ENCODE results near the gene MAST4.

MAST4 gene

GRCh38 chr5:66974256-66974655 is 378.1 kb downstream of the MAST4 start:
- no peak for DNase-seq

DNA sequence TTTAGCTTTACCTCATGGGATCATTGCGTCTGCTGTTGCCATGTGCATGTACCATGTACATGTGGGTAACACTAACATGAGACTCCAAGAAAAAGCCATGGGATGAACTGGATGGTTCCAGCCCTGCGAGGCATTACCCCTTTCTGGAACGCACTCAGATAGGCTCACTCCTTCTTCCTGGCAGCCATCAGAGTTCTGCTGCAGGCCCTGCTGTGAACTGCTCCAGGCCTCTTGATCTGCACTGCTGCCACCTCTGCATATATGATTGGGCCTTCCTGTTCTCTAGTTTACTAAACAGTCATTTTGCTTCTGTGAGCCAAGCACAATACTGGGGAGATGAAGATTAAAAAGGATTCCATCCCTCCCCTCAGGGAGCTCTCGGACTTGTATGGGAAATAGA is 379.9 kb downstream of the MAST4 start:
- no peak for DNase-seq

DNA sequence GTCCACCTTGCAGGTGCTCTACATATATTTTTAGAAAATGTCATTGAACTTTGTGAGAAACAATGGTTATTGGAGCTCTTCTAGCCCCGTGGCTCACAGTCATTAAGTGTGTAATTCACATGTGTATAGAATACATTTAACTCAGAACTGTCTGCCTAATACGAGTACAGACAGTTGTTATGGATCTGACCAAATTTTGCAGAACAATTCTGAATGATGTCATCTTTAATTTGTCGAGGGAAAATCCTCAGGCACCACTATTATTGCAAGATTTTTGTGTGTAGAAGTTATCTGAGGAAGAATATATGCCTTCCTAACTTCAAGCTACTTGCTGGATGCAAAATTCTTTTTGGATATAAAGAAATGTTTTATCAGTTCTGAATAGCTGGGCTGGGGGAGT is 383.5 kb downstream of the MAST4 start:
- no peak for DNase-seq

GRCh38 chr5:66981266-66982055 is 385.3 kb downstream of the MAST4 start:
- no peak for DNase-seq

- DNase-seq: no peak
These were observed 385.8 kb downstream of the MAST4 start for GRCh38 chr5:66982056-66982387.

- no peak for DNase-seq
These were observed 386.3 kb downstream of the MAST4 start for GRCh38 chr5:66982470-66982869.

GRCh38 chr5:66985417-66985816 is 389.2 kb downstream of the MAST4 start:
- DNase-seq: no peak

GRCh38 chr5:66986009-66986408 is 389.8 kb downstream of the MAST4 start:
- DNase-seq: no peak

GRCh38 chr5:66986534-66986933 is 390.3 kb downstream of the MAST4 start:
- DNase-seq: no peak

GRCh38 chr5:66987126-66987525 is 390.9 kb downstream of the MAST4 start:
- no peak for DNase-seq

GRCh38 chr5:66987540-66987939 is 391.3 kb downstream of the MAST4 start:
- DNase-seq: no peak

DNA sequence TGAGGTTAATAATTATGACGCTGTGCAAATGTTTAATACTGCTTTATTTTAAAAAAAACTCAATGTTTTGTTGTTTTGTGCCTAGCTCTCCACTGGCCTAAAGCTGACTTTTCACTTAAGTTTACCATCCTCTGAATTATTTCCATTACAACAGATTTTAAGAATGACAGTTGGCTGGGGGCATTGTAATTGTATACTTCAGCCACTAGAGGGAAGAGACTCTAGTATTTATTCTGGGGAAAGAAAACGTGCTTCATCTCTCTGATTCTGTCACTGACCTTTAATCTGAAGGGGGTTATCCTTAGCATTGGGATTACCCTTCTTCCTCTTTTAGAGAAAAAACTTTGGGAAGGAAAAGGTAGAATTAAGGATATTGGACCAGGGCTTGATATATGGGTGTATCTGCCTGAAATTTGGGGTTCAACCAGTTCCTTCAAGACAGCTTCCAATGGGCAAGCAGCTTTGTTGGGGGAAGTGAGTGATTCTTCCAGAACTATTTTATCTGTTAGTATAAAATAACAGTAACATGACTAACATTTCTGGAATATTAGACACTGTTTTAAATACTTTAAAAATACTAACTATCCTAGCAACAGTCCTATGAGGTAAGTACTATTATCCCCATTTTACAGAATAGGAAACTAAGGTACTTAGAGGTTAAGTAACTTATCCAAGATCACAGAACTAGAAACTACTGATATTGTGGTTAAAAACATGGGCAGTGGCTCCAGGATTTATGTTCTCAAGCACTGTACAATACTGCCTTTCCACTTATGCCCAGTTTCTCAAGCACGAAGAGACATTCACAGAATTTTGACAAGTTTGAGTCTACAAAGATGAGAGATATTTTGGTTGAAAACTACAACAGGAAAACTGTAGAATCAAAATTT is 392.0 kb downstream of the MAST4 start:
- no peak for DNase-seq

DNA sequence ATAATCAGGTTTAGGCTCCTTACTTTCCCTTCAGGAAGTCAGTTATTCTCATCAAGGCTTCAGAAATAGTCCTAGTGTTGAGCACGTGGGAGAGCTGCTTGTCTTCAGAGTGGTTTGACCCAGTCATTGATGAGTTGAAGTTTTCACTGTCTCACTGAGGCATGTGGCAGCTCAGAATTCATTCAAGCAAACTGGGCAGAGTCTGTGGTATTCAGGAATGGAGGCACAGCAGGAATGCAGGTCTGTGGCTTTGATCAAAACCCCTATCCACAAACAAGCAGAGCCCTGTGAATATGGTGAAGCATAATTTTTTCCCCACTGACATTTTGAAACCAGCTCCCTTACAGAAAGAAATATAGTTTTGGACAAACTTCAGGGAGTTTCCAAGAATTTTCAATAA is 393.1 kb downstream of the MAST4 start:
- no peak for DNase-seq

GRCh38 chr5:66989781-66990180 is 393.6 kb downstream of the MAST4 start:
- no peak for DNase-seq

DNA sequence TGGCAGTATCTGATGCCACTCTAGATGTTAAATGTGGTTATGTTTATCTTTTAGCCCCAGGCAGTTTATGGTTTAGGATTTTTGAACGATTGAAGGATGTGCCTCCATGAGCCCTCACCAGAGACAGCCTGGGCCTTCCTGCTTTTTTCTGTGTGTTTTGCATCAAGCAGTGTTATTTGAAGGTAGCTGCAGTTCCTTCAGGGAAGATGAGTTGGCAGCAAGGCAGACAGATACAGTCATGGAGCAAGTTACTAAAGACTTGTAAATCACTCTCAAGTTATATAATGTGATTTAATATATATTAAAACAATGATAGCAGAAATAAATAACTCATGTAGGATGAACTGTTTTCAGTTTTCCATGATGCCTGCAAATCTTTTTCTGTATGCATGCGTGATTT is 395.6 kb downstream of the MAST4 start:
- DNase-seq: no peak

GRCh38 chr5:66992547-66992946 is 396.4 kb downstream of the MAST4 start:
- no peak for DNase-seq

- no peak for DNase-seq
These were observed 397.3 kb downstream of the MAST4 start for GRCh38 chr5:66993448-66993847.

- DNase-seq: no peak
These were observed 397.7 kb downstream of the MAST4 start for GRCh38 chr5:66993882-66994281.

GRCh38 chr5:66994790-66995189 is 398.6 kb downstream of the MAST4 start:
- no peak for DNase-seq

DNA sequence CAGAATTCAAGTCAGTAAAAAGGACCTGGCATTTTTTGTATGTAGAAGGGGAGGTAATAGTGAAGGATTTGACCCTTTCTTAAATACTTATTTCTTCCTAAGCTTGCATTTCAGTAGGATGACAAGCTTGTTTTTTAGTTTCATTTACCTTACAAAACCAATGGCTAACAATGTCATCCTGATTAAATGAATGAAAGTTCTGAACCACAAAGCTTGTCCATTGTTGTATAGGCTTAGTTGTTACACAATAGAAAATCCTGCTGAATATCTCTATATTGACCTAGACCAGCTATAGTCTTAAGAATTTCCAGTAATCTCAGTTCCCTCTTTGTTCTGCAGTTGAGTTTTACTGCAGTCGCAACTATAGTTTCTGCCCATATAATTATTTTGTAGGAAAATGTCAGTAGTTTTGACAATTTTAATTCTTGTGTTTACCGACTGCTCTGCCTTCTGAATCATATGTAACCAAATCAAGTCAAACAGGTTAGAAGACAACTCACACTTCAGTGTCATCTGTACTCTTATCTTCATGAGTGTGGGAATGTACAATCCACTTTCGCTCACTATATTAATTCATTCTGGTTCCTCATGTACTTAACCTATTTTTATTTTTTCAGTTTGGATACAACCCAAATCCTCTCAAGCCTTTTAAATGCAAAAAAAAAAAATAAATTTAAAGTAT is 404.7 kb downstream of the MAST4 start:
- no peak for DNase-seq

DNA sequence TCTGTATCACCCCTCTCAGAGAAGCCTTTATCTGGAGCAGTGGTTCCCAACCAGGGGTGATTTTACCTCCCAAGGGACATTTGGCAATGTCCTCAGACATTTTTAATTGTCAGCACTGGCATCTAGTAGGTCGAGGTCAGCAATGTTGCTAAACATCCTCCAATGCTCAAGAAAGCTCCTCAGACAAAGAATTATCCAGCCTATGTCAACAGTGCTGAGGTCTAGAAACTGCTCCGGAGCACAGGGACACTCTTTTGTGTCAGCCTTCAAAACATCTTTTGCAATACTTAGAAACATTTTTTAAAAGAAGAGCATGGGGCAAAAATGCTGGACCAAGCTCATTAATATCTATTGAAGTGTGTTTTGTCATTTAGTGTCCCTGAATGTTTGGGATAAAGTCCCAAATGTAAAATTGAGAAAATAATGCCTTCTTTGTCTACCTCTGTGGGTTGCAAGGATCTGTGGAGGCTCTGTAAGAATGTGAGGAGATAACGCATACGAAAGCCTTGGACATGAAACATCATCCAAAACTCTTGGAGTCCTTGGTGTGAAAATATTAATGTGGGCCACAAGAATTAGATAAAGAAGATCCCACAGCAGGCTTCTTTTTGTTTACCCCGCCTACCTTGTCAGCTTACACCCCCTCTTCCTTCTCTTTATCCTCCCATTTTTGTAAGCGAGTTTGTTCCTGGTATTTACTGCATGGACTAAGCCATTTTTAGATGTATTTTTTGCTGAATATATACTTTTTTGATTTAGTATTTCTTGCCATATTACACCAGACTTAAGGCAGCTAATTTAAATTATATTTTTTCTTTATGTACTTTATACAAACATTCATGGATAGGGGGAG is 406.9 kb downstream of the MAST4 start:
- DNase-seq: no peak

DNA sequence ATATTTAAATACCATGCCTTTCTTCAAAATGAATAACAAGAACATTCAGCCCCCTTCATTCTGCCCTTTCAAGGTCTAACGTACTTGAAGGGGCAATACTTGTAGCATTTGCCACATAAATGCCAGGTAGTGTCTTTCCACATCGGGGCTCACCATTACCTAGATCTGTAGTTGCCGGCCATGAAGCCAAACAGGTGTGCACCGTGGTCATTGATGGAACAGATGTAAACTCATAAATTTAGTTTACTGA is 407.4 kb downstream of the MAST4 start:
- no peak for DNase-seq
